DND-41 (cell line): ENCODE data around the gene FHIT.

ENCODE experiments used
- CTCF ChIP-seq: IDR thresholded peaks from 2 replicates; pipeline ENCODE4 v1.5.1; 2012; ENCODE audit warnings: borderline replicate concordance, low read length, moderate library complexity, mild to moderate bottlenecking; ENCODE audit not compliant: poor library complexity, severe bottlenecking; ENCODE audit errors: extremely low read depth
- EZH2 ChIP-seq: IDR thresholded peaks from 3 replicates; pipeline ENCODE4 v1.6.1; 2012; ENCODE audit warnings: borderline replicate concordance, low read depth, mild to moderate bottlenecking, moderate library complexity, low read length, inconsistent platforms; ENCODE audit not compliant: severe bottlenecking

GRCh38 chr3:60269829-60270266 is 981.4 kb downstream of the FHIT start:
- TF ChIP-seq CTCF (no peak), EZH2 (no peak)
